Measurements from ENCODE around the gene NEDD4L.

Gene NEDD4L

GRCh38 chr18:58325494-58325893 lies 281.5 kb downstream of the NEDD4L start:
- Histone ChIP-seq H3K27me3 (ENCODE audit: insufficient read depth, low read length) (no peaks in the 10 kb centered on the region), H3K9ac (ENCODE audit: low read depth, low read length) (no peak overlapping the region), H3K36me3 (ENCODE audit: insufficient read depth, low read length) (peaks cover 60% of the 10 kb centered on the region), H3K9me3 (ENCODE audit: insufficient read depth, low read depth, low read length) (no peaks in the 10 kb centered on the region), H3K4me1 (ENCODE audit: insufficient read depth, low read length) (no peaks in the 10 kb centered on the region), H3K4me3 (ENCODE audit: low read length) (no peak overlapping the region), H3K27ac (ENCODE audit: low read depth, low read length) (no peak overlapping the region)
- no CpG with 5 or more reads among the region's 2 CpGs for WGBS

GRCh38 chr18:58334061-58334460 lies 290.0 kb downstream of the NEDD4L start:
- Histone ChIP-seq H3K27me3 (ENCODE audit: insufficient read depth, low read length) (no peaks in the 10 kb centered on the region), H3K9ac (ENCODE audit: low read depth, low read length) (no peak overlapping the region), H3K4me1 (ENCODE audit: insufficient read depth, low read length) (peaks cover 30% of the 10 kb centered on the region), H3K36me3 (ENCODE audit: insufficient read depth, low read length) (peaks cover 43% of the 10 kb centered on the region), H3K4me3 (ENCODE audit: low read length) (no peak overlapping the region), H3K27ac (ENCODE audit: low read depth, low read length) (no peak overlapping the region), H3K9me3 (ENCODE audit: insufficient read depth, low read depth, low read length) (no peaks in the 10 kb centered on the region)
- 94% methylated on average over 2 of the region's 2 CpGs for WGBS

GRCh38 chr18:58335223-58335622 lies 291.2 kb downstream of the NEDD4L start:
- Histone ChIP-seq H3K4me3 (ENCODE audit: low read length) (no peak overlapping the region), H3K9ac (ENCODE audit: low read depth, low read length) (no peak overlapping the region), H3K4me1 (ENCODE audit: insufficient read depth, low read length) (peaks cover 41% of the 10 kb centered on the region), H3K36me3 (ENCODE audit: insufficient read depth, low read length) (peaks cover 32% of the 10 kb centered on the region), H3K27me3 (ENCODE audit: insufficient read depth, low read length) (no peaks in the 10 kb centered on the region), H3K9me3 (ENCODE audit: insufficient read depth, low read depth, low read length) (no peaks in the 10 kb centered on the region), H3K27ac (ENCODE audit: low read depth, low read length) (peak overlapping the region; percentile 55; the same call in 1 of the 2 replicates)
- WGBS = 56% methylated on average over 11 of the region's 11 CpGs

- H3K4me3 ChIP-seq (ENCODE audit: low read length) = no peak overlapping the region
- peaks cover 42% of the 10 kb centered on the region for H3K4me1 ChIP-seq (ENCODE audit: insufficient read depth, low read length)
- no peak overlapping the region for H3K9ac ChIP-seq (ENCODE audit: low read depth, low read length)
- WGBS = no CpG with 5 or more reads among the region's 1 CpG
- no peak overlapping the region for H3K27ac ChIP-seq (ENCODE audit: low read depth, low read length)
- H3K27me3 ChIP-seq (ENCODE audit: insufficient read depth, low read length) = no peaks in the 10 kb centered on the region
- H3K36me3 ChIP-seq (ENCODE audit: insufficient read depth, low read length) = peaks cover 26% of the 10 kb centered on the region
- H3K9me3 ChIP-seq (ENCODE audit: insufficient read depth, low read depth, low read length) = no peaks in the 10 kb centered on the region
Measured at GRCh38 chr18:58335821-58336220, 291.8 kb downstream of the NEDD4L start.

- Histone ChIP-seq H3K9ac (ENCODE audit: low read depth, low read length) (no peak overlapping the region), H3K4me1 (ENCODE audit: insufficient read depth, low read length) (peaks cover 48% of the 10 kb centered on the region), H3K27ac (ENCODE audit: low read depth, low read length) (no peak overlapping the region), H3K9me3 (ENCODE audit: insufficient read depth, low read depth, low read length) (no peaks in the 10 kb centered on the region), H3K27me3 (ENCODE audit: insufficient read depth, low read length) (no peaks in the 10 kb centered on the region), H3K36me3 (ENCODE audit: insufficient read depth, low read length) (peaks cover 21% of the 10 kb centered on the region), H3K4me3 (ENCODE audit: low read length) (no peak overlapping the region)
- WGBS = 89% methylated on average over 3 of the region's 3 CpGs
Measured at GRCh38 chr18:58336605-58337004, 292.6 kb downstream of the NEDD4L start.

- WGBS = 76% methylated on average over 3 of the region's 4 CpGs
- H3K4me1 ChIP-seq (ENCODE audit: insufficient read depth, low read length) = peaks cover 55% of the 10 kb centered on the region
Measured at GRCh38 chr18:58337285-58337684, 293.3 kb downstream of the NEDD4L start.

GRCh38 chr18:58337686-58338085 lies 293.7 kb downstream of the NEDD4L start:
- Histone ChIP-seq H3K4me1 (ENCODE audit: insufficient read depth, low read length) (peaks cover 56% of the 10 kb centered on the region), H3K9ac (ENCODE audit: low read depth, low read length) (no peak overlapping the region), H3K9me3 (ENCODE audit: insufficient read depth, low read depth, low read length) (no peaks in the 10 kb centered on the region), H3K27ac (ENCODE audit: low read depth, low read length) (0 out of 2 replicates have a peak overlapping the region, but pooled peaks have one; percentile 5), H3K36me3 (ENCODE audit: insufficient read depth, low read length) (peaks cover 18% of the 10 kb centered on the region), H3K4me3 (ENCODE audit: low read length) (no peak overlapping the region), H3K27me3 (ENCODE audit: insufficient read depth, low read length) (no peaks in the 10 kb centered on the region)
- WGBS = 87% methylated on average over 5 of the region's 5 CpGs

More at GRCh38 chr18:58337285-58337684, 293.3 kb downstream of the NEDD4L start:
- Histone ChIP-seq H3K4me3 (ENCODE audit: low read length) (no peak overlapping the region), H3K9me3 (ENCODE audit: insufficient read depth, low read depth, low read length) (no peaks in the 10 kb centered on the region), H3K9ac (ENCODE audit: low read depth, low read length) (no peak overlapping the region), H3K36me3 (ENCODE audit: insufficient read depth, low read length) (peaks cover 17% of the 10 kb centered on the region), H3K27me3 (ENCODE audit: insufficient read depth, low read length) (no peaks in the 10 kb centered on the region), H3K27ac (ENCODE audit: low read depth, low read length) (no peak overlapping the region)

GRCh38 chr18:58338141-58338540 lies 294.1 kb downstream of the NEDD4L start:
- peaks cover 56% of the 10 kb centered on the region for H3K4me1 ChIP-seq (ENCODE audit: insufficient read depth, low read length)
- peaks cover 20% of the 10 kb centered on the region for H3K36me3 ChIP-seq (ENCODE audit: insufficient read depth, low read length)
- no peak overlapping the region for H3K4me3 ChIP-seq (ENCODE audit: low read length)
- WGBS = 73% methylated on average over 3 of the region's 3 CpGs
- peak overlapping the region; percentile 17; the same call in 1 of the 2 replicates for H3K27ac ChIP-seq (ENCODE audit: low read depth, low read length)
- H3K27me3 ChIP-seq (ENCODE audit: insufficient read depth, low read length) = no peaks in the 10 kb centered on the region
- no peak overlapping the region for H3K9ac ChIP-seq (ENCODE audit: low read depth, low read length)
- H3K9me3 ChIP-seq (ENCODE audit: insufficient read depth, low read depth, low read length) = no peaks in the 10 kb centered on the region

GRCh38 chr18:58338961-58339592 lies 295.1 kb downstream of the NEDD4L start:
- 12% methylated on average over 8 of the region's 9 CpGs for WGBS
- H3K9me3 ChIP-seq (ENCODE audit: insufficient read depth, low read depth, low read length) = no peaks in the 10 kb centered on the region
- H3K4me3 ChIP-seq (ENCODE audit: low read length) = peak overlapping the region; percentile 53
- peak overlapping the region; percentile 73 for H3K27ac ChIP-seq (ENCODE audit: low read depth, low read length)
- H3K36me3 ChIP-seq (ENCODE audit: insufficient read depth, low read length) = peaks cover 14% of the 10 kb centered on the region; the same call in 1 of the 2 replicates
- H3K4me1 ChIP-seq (ENCODE audit: insufficient read depth, low read length) = peaks cover 65% of the 10 kb centered on the region
- H3K27me3 ChIP-seq (ENCODE audit: insufficient read depth, low read length) = no peaks in the 10 kb centered on the region
- peak overlapping the region; percentile 38; the same call in 1 of the 2 replicates for H3K9ac ChIP-seq (ENCODE audit: low read depth, low read length)

GRCh38 chr18:58339890-58340289 lies 295.9 kb downstream of the NEDD4L start:
- Histone ChIP-seq H3K27me3 (ENCODE audit: insufficient read depth, low read length) (no peaks in the 10 kb centered on the region), H3K9me3 (ENCODE audit: insufficient read depth, low read depth, low read length) (no peaks in the 10 kb centered on the region), H3K4me3 (ENCODE audit: low read length) (no peak overlapping the region), H3K9ac (ENCODE audit: low read depth, low read length) (no peak overlapping the region), H3K27ac (ENCODE audit: low read depth, low read length) (peak overlapping the region; percentile 73), H3K36me3 (ENCODE audit: insufficient read depth, low read length) (peaks cover 14% of the 10 kb centered on the region; the same call in 1 of the 2 replicates), H3K4me1 (ENCODE audit: insufficient read depth, low read length) (peaks cover 68% of the 10 kb centered on the region)
- WGBS = 87% methylated on average over 5 of the region's 5 CpGs

GRCh38 chr18:58341916-58342315 lies 297.9 kb downstream of the NEDD4L start:
- Histone ChIP-seq H3K27me3 (ENCODE audit: insufficient read depth, low read length) (no peaks in the 10 kb centered on the region), H3K27ac (ENCODE audit: low read depth, low read length) (no peak overlapping the region), H3K4me3 (ENCODE audit: low read length) (no peak overlapping the region), H3K9me3 (ENCODE audit: insufficient read depth, low read depth, low read length) (no peaks in the 10 kb centered on the region), H3K4me1 (ENCODE audit: insufficient read depth, low read length) (peaks cover 80% of the 10 kb centered on the region), H3K9ac (ENCODE audit: low read depth, low read length) (no peak overlapping the region), H3K36me3 (ENCODE audit: insufficient read depth, low read length) (peaks cover 14% of the 10 kb centered on the region; the same call in 1 of the 2 replicates)
- 86% methylated on average over 8 of the region's 8 CpGs for WGBS
